ENCODE data around the gene APOL1.

- TF ChIP-seq, protein P1, sequence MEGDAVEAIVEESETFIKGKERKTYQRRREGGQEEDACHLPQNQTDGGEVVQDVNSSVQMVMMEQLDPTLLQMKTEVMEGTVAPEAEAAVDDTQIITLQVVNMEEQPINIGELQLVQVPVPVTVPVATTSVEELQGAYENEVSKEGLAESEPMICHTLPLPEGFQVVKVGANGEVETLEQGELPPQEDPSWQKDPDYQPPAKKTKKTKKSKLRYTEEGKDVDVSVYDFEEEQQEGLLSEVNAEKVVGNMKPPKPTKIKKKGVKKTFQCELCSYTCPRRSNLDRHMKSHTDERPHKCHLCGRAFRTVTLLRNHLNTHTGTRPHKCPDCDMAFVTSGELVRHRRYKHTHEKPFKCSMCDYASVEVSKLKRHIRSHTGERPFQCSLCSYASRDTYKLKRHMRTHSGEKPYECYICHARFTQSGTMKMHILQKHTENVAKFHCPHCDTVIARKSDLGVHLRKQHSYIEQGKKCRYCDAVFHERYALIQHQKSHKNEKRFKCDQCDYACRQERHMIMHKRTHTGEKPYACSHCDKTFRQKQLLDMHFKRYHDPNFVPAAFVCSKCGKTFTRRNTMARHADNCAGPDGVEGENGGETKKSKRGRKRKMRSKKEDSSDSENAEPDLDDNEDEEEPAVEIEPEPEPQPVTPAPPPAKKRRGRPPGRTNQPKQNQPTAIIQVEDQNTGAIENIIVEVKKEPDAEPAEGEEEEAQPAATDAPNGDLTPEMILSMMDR (IDR thresholded peaks at IDR 0.05) = no peak
- no peak for TF ChIP-seq EZH2phosphoT487 (IDR thresholded peaks at IDR 0.05)
These were observed 13.9 kb upstream of the APOL1 start for GRCh38 chr22:36239150-36239400.

Data from neural progenitor cell (in vitro differentiated cells).